DND-41 (cell line): Measurements from ENCODE around the gene AFAP1.

Experiments used
- ATAC-seq: fragments of 200-7000 bp; cut with Tn5 transposase; 3 replicates; pipeline ENCODE4 v1.9.1; 2021; ENCODE audit warnings: low read depth; ENCODE audit not compliant: insufficient read depth
- DNase-seq: peaks from one replicate; pipeline ENCODE4 v3.0.0-alpha.2; 2020
- H2AFZ ChIP-seq: 2 replicates; pipeline ENCODE4 v1.6.0; 2012; ENCODE audit warnings: low read depth, low read length
- H3K27ac ChIP-seq: 2 replicates; pipeline ENCODE4 v1.5.1; 2012; ENCODE audit warnings: low read length, inconsistent platforms
- H3K27me3 ChIP-seq: fragments of 200-600 bp; sonication (generic); 2 replicates; pipeline ENCODE4 v1.6.0; 2012; ENCODE audit warnings: low read length, mild to moderate bottlenecking, inconsistent platforms; ENCODE audit not compliant: insufficient read depth, poor library complexity
- H3K36me3 ChIP-seq: 2 replicates; pipeline ENCODE4 v1.5.1; 2012; ENCODE audit warnings: low read length, inconsistent platforms; ENCODE audit not compliant: insufficient read depth
- H3K4me1 ChIP-seq: 2 replicates; pipeline ENCODE4 v1.5.1; 2012; ENCODE audit warnings: mild to moderate bottlenecking, low read length; ENCODE audit not compliant: insufficient read depth
- H3K4me2 ChIP-seq: 2 replicates; pipeline ENCODE4 v1.6.0; 2012; ENCODE audit warnings: mild to moderate bottlenecking, moderate library complexity, low read length, inconsistent platforms; ENCODE audit not compliant: insufficient read depth
- H3K4me3 ChIP-seq, 2 experiments: fragments of 200-600 bp in 1 of 2; shearing (Covaris generic) in 1 of 2; 2 replicates each; pipeline ENCODE4 v1.5.1; 2012 to 2016; ENCODE audit warnings: inconsistent platforms in 2 of 2, low read length in 2 of 2, mild to moderate bottlenecking in 2 of 2, low read depth in 1 of 2, moderate library complexity in 1 of 2
- H3K79me2 ChIP-seq: 2 replicates; pipeline ENCODE4 v1.6.0; 2012; ENCODE audit warnings: low read length, inconsistent platforms; ENCODE audit not compliant: insufficient read depth
- H3K9ac ChIP-seq: 2 replicates; pipeline ENCODE4 v1.6.0; 2012; ENCODE audit warnings: low read depth, mild to moderate bottlenecking, inconsistent platforms, low read length, moderate library complexity
- H3K9me3 ChIP-seq: 2 replicates; pipeline ENCODE4 v1.5.1; 2012; ENCODE audit warnings: low read length, moderate library complexity, mild to moderate bottlenecking, inconsistent platforms; ENCODE audit not compliant: insufficient read depth, severe bottlenecking
- H4K20me1 ChIP-seq: 2 replicates; pipeline ENCODE4 v1.6.0; 2012; ENCODE audit warnings: low read length; ENCODE audit not compliant: insufficient read depth
- CTCF ChIP-seq: IDR thresholded peaks from 2 replicates; pipeline ENCODE4 v1.5.1; 2012; ENCODE audit warnings: borderline replicate concordance, low read length, moderate library complexity, mild to moderate bottlenecking; ENCODE audit not compliant: poor library complexity, severe bottlenecking; ENCODE audit errors: extremely low read depth
- EZH2 ChIP-seq: IDR thresholded peaks from 3 replicates; pipeline ENCODE4 v1.6.1; 2012; ENCODE audit warnings: borderline replicate concordance, low read depth, mild to moderate bottlenecking, moderate library complexity, low read length, inconsistent platforms; ENCODE audit not compliant: severe bottlenecking

Gene AFAP1

GRCh38 chr4:7801641-7802040 lies 138.0 kb downstream of the AFAP1 start:
- no peak for ATAC-seq
- Histone ChIP-seq H4K20me1 (0 out of 2 replicates have a peak, but pooled peaks cover 3% of the 10 kb centered on the region), H3K4me3 (no peak overlapping the region), H3K79me2 (no peaks in the 10 kb centered on the region), H2AFZ (no peak overlapping the region), H3K36me3 (no peaks in the 10 kb centered on the region), H3K9ac (no peak overlapping the region), H3K4me2 (no peak overlapping the region), H3K4me1 (no peaks in the 10 kb centered on the region), H3K27ac (no peak overlapping the region), H3K27me3 (peaks cover 20% of the 10 kb centered on the region), H3K9me3 (no peaks in the 10 kb centered on the region)
- no peak for DNase-seq
- TF ChIP-seq EZH2 (no peak), CTCF (no peak)

GRCh38 chr4:7801001-7801400 lies 138.7 kb downstream of the AFAP1 start:
- no peaks in the 10 kb centered on the region for H3K4me1 ChIP-seq
- 0 out of 2 replicates have a peak, but pooled peaks cover 3% of the 10 kb centered on the region for H4K20me1 ChIP-seq
- no peaks in the 10 kb centered on the region for H3K9me3 ChIP-seq
- no peak overlapping the region for H3K4me3 ChIP-seq
- no peak overlapping the region for H3K27ac ChIP-seq
- no peak overlapping the region for H3K4me2 ChIP-seq
- TF ChIP-seq EZH2 (no peak), CTCF (no peak)
- no peak overlapping the region for H3K9ac ChIP-seq
- no peak overlapping the region for H2AFZ ChIP-seq
- DNase-seq (no peak), ATAC-seq (no peak)
- H3K27me3 ChIP-seq: peaks cover 14% of the 10 kb centered on the region
- no peaks in the 10 kb centered on the region for H3K79me2 ChIP-seq
- no peaks in the 10 kb centered on the region for H3K36me3 ChIP-seq

- DNase-seq: no peak
- no peak for ATAC-seq
- Histone ChIP-seq H2AFZ (no peak overlapping the region), H3K36me3 (no peaks in the 10 kb centered on the region), H3K27me3 (peaks cover 8% of the 10 kb centered on the region), H3K4me2 (no peak overlapping the region), H3K9ac (no peak overlapping the region), H3K4me1 (no peaks in the 10 kb centered on the region), H4K20me1 (0 out of 2 replicates have a peak, but pooled peaks cover 3% of the 10 kb centered on the region), H3K27ac (no peak overlapping the region), H3K9me3 (no peaks in the 10 kb centered on the region), H3K4me3 (no peak overlapping the region), H3K79me2 (no peaks in the 10 kb centered on the region)
- TF ChIP-seq CTCF (no peak), EZH2 (no peak)
These were observed 139.3 kb downstream of the AFAP1 start for GRCh38 chr4:7800410-7800809.

- no peak overlapping the region for H3K4me3 ChIP-seq
- no peak for DNase-seq
- H3K9me3 ChIP-seq: no peaks in the 10 kb centered on the region
- TF ChIP-seq EZH2 (no peak), CTCF (no peak)
- H3K27ac ChIP-seq: no peak overlapping the region
- ATAC-seq: no peak
- H2AFZ ChIP-seq: no peak overlapping the region
- H3K79me2 ChIP-seq: no peaks in the 10 kb centered on the region
- peaks cover 4% of the 10 kb centered on the region for H3K27me3 ChIP-seq
- no peaks in the 10 kb centered on the region for H3K36me3 ChIP-seq
- H3K4me2 ChIP-seq: no peak overlapping the region
- no peak overlapping the region for H3K9ac ChIP-seq
- H4K20me1 ChIP-seq: 0 out of 2 replicates have a peak, but pooled peaks cover 3% of the 10 kb centered on the region
- H3K4me1 ChIP-seq: no peaks in the 10 kb centered on the region
These were observed 139.9 kb downstream of the AFAP1 start for GRCh38 chr4:7799736-7800135.
